ENCODE data around the gene ARID5A.
A peak's percentile ranks its signal among the peaks of the same experiment; 100 is the strongest.
"Not testable (repeated sequence)": the region's sequence is repeated elsewhere in the genome, so short reads cannot be mapped to it uniquely, and the experiment has no call there.

The ARID5A gene

DNA sequence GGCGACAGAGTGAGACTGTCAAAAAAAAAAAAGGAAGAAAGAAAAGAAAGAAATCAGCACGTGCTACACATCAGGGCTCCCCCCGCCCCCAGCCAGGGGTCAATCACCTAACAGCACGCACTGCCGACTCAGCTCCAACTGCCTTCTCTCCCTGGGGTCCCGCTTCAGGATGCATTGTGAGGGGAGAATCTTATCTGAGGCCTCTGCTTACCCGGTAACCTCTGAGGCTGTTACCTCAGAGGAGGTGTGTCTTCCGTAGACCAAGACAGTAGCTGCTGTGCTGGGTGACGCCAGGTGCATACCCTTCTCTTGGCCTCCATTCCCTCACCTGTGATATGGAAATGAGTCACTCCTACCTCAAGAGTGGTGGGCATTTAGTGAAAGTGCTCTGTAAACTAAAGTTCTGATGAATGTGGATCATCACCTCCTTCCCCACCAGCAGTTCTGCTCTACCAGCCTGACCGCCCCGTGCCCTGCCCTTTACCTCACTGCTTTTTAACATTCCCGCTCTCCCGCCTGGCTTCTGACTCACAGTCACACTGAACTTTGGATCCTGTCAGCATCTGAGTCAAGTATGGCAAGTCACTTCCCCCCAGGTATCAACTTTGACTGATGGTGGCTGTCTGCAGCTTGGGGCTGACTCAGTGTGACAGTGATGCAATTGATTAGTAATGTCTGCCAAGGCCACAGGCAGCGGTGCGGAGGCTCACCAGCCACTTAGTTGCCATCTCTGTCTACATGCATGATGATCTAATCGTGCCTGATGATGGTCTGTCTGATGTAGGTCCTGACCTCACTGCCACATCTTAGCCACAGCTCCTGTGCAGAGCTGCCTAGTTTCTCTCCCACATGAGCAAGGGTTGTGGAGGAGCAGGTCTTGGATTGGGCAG lies 20.1 kb downstream of the ARID5A start:
- TF ChIP-seq POLR2A (IDR thresholded peaks at IDR 0.05; ENCODE audit: low read length) (no peak), GATA1 (IDR thresholded peaks at IDR 0.05; ENCODE audit: low read depth, low read length) (no peak)
- peak; percentile 12 to 67 for DNase-seq

DNA sequence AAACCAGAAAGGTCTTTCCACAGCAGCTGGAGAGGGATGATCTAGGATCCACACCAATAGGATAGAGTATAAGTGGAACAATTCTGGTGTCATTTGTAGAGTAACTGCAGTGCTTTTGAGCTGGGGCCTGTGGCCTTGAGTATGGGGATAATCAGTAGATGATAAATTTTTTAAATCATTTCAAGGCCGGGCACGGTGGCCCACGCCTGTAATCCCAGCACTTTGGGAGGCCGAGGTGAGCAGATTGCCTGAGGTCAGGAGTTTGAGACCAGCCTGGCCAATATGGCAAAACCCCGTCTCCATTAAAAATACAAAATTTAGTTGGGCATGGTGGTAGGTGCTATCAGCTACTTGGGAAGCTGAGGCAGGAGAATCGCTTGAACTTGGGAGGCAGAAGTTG lies 20.9 kb downstream of the ARID5A start:
- not testable (repeated sequence) for DNase-seq

DNA sequence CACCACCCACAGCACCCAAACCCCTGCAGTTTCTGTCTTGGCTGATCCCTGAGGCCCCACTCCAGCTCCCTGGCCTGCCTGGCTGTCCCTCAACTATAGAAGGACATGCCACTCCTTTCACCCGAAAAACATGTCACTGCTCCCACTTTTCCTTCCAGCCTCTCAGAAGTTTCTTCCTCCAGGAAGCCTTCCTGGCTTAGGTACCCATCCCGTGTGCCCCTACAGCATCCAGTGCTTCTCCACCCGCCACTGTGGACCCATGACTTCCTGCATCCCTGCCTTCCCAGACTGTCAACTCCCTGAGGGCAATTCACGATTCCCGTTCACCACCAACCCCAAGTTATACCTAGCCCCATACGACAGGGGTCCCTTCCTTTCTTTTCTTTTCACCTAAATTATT lies 21.5 kb downstream of the ARID5A start:
- no peak for DNase-seq
- TF ChIP-seq GATA1 (IDR thresholded peaks at IDR 0.05; ENCODE audit: low read depth, low read length): no peak

DNA sequence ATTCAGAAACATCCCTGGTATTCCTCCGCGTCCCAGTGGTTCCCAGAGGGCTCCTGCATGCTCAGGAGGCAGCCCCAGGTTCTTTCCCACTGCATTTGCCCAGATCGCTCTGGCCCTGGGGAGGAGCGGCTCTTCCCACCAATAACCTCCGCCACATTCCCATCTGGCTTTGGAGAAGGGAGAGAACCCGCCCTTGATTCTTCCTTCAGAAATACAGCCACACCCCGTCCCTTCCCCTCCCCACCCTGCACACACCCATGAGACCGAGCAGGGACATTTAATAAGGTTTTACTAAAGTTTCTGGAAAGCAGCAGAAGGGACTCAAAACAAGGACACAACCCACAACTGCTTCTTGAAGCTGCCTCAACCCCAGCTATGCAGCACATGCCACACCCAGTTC lies 21.9 kb downstream of the ARID5A start:
- DNase-seq: no peak
- TF ChIP-seq GATA1 (IDR thresholded peaks at IDR 0.05; ENCODE audit: low read depth, low read length): no peak
- no peak for TF ChIP-seq POLR2A (IDR thresholded peaks at IDR 0.05; ENCODE audit: low read length)

DNA sequence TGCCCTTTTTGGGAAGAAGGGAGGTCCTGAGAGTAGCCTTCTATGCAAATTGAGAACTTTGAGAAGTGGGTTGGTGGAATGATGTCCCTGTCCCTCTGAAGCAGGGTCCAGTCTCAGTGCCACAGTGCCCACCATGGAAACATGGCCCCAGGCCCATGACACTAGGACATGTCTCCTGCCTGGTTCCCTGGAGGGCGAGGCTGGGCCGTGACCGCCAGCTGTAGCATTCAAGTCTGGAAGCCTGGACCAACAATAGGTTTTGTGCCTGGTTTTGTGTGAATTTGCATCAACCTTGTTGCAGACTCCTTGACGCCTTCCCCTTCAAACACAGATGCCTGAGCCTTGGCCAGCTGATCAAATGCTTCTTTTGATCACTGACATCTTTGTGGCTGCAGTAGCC lies 27.5 kb downstream of the ARID5A start:
- TF ChIP-seq POLR2A (IDR thresholded peaks at IDR 0.05; ENCODE audit: low read length) (no peak), GATA1 (IDR thresholded peaks at IDR 0.05; ENCODE audit: low read depth, low read length) (no peak)
- no peak for DNase-seq

DNA sequence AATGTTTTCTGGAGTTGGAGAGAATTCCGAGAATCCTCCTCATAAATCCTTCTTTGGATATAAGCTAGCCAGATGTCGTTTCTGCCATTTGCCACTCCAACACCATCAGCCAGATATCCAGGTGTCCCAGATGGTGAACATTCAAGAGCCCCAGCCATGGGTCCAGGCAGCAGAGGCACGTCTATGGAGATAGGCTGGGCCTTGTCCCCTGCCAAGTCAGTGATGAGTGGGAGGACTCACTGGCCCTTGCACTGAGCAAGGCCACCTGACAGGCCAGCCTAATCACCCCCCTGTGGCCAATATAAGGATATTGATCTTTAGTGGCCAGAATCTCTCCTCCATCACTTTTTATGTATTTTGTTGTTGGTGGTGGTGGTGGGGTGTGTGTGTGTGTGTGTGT lies 28.0 kb downstream of the ARID5A start:
- no peak for TF ChIP-seq POLR2A (IDR thresholded peaks at IDR 0.05; ENCODE audit: low read length)
- no peak for TF ChIP-seq GATA1 (IDR thresholded peaks at IDR 0.05; ENCODE audit: low read depth, low read length)
- no peak for DNase-seq

DNA sequence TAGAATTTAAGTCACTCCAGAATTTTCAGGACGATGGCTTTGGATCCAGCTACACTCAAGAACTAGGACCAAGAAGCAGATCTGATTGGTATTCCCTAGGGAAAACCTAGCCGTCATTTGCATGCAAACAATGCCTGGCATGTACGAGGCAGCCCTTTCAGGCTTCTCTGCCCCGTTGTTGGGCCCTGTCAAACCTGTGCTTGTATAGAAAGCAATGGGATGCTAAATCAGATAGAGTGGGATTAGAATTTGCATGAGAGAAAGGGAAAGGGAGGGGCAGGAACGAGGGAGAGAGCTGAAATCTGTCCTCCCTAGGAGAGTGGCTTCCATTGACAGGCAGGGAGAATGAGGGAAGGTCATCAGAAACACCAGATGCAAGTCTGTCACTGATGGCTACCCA lies 28.6 kb downstream of the ARID5A start:
- TF ChIP-seq POLR2A (IDR thresholded peaks at IDR 0.05; ENCODE audit: low read length) (no peak), GATA1 (IDR thresholded peaks at IDR 0.05; ENCODE audit: low read depth, low read length) (no peak)
- no peak for DNase-seq

DNA sequence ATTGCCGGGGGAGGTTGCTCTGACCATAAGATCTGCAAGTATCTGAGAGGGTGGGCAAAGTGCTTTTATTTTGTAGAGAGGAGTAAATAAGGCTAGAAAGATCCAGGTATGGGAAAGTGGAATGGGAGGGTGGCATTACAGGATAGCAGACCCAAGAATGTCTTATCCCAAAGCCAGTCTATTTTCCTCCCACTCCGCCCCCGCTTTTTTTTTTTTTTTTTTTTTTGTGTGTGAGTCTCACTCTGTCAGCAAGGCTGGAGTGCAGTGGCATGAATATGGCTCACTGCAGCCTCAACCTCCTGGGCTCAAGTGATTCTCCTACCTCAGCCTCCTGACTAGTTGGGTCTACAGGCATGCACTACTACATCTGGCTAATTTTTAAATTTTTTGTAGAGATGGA lies 31.5 kb downstream of the ARID5A start:
- TF ChIP-seq POLR2A (IDR thresholded peaks at IDR 0.05; ENCODE audit: low read length) (no peak), GATA1 (IDR thresholded peaks at IDR 0.05; ENCODE audit: low read depth, low read length) (no peak)
- DNase-seq: no peak

DNA sequence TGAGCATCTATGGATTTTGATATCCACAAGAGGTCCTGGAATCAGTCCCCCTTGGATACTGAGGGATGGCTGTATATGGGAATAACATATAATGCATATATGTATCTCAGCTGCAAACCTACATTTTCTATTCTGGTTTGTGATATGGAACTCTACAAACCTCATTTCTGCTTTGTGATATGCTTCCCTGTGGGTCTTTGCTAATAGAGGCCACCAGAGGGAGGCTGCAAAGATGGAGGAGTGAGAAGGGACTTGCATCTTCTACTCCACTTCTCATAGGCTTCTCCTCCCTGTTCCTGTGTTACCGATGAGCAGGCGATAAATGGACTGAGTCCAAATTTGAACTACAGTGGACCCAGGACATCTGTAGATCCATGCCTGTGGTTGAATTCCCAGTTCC lies 37.8 kb downstream of the ARID5A start:
- peak in 1 of 2 experiments; percentile 14 for DNase-seq

DNA sequence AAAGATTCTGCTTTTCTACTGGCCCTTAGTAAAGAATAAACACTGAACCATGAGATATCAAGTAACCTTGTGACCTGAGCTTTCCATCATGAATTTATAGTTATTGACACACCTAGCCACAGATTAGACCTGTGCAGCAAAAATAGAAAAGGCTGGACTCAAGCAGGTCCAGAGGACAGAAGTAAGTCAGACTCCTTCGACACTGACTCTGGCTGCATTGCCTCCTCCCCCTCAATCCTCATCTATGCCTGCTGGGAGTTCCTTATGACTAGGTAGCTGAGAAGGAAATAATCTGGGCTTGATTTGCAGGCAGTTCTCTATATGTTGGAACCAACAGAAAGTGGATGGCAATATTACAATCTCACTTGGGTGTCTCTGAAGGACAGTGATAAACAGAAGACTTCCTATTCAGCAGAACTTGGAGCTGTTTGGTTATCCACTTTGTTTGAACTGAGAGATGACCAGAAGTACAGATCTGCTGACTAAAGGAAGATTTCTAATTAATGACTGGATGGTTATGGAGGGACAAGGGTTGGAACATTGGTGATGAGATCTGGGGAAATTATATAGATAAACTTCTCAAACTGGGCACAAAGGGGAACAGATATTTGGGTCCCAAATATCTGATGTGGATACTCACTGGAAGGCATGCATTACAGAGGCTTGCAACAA lies 39.4 kb downstream of the ARID5A start:
- no peak for DNase-seq
- TF ChIP-seq GATA1 (IDR thresholded peaks at IDR 0.05; ENCODE audit: low read depth, low read length) (no peak), POLR2A (IDR thresholded peaks at IDR 0.05; ENCODE audit: low read length) (no peak)

More for the DNA sequence above, 37.8 kb downstream of the ARID5A start:
- no peak for TF ChIP-seq GATA1 (IDR thresholded peaks at IDR 0.05; ENCODE audit: low read depth, low read length)
- no peak for TF ChIP-seq POLR2A (IDR thresholded peaks at IDR 0.05; ENCODE audit: low read length)

DNA sequence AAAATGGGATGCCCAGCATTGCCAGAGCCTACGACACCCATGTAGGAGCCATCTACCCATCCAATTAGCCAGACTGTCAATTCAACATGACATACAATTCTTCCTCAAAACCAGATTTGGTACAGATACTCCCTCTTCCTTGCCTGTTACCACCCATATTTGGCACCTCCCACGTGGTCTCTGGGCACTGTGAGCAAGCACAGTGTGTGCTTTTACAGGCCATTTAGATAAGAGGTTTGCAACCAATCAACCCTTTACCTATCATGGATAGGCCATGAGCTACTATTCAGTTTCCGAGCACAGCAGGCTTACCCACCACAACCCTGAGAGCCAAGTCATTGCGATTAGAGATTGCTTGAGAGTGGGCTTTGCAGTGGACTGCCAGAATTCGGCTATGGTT lies 40.9 kb downstream of the ARID5A start:
- DNase-seq: no peak
- TF ChIP-seq GATA1 (IDR thresholded peaks at IDR 0.05; ENCODE audit: low read depth, low read length) (no peak), POLR2A (IDR thresholded peaks at IDR 0.05; ENCODE audit: low read length) (no peak)

DNA sequence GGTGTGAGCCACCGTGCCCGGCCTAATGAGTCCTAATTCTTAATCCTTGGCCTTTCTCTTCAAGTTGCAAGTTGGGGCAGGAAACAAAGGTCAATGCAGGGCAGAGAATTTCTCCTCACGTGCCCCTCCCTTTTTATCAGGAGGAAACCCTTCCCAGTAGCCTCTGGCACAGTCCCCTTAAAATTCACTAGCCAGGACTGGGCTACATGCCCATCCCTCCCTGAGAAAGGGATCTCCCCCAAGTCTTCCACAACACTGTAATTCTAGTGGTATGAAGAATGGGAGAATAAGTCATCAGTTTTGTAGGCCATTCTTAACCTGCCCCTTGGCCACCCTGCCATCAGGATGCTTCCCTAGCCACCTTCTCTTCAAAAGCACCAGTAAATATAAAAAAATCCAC lies 42.2 kb downstream of the ARID5A start:
- TF ChIP-seq POLR2A (IDR thresholded peaks at IDR 0.05; ENCODE audit: low read length) (no peak), GATA1 (IDR thresholded peaks at IDR 0.05; ENCODE audit: low read depth, low read length) (no peak)

DNA sequence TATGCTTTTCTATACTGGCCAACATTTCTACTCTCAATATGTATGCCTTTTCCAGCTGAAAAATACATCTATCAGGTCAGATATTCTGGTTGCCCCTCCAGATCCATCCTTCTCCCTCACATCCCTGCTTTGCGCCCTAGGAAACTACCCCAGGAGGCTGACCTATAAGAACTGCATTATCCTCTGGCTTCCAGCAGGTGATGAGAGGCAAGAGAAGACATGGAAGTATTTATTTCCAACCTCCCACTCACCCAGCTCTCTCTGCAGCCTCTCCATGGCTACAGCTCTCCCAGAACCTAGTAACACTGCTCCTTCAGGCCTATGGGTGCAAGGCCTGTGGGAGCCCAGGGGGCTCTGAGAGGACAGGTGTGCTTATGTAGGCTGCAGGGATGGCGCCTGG lies 42.9 kb downstream of the ARID5A start:
- no peak for DNase-seq
- TF ChIP-seq GATA1 (IDR thresholded peaks at IDR 0.05; ENCODE audit: low read depth, low read length) (no peak), POLR2A (IDR thresholded peaks at IDR 0.05; ENCODE audit: low read length) (no peak)

More for the DNA sequence above, 42.2 kb downstream of the ARID5A start:
- DNase-seq: no peak

DNA sequence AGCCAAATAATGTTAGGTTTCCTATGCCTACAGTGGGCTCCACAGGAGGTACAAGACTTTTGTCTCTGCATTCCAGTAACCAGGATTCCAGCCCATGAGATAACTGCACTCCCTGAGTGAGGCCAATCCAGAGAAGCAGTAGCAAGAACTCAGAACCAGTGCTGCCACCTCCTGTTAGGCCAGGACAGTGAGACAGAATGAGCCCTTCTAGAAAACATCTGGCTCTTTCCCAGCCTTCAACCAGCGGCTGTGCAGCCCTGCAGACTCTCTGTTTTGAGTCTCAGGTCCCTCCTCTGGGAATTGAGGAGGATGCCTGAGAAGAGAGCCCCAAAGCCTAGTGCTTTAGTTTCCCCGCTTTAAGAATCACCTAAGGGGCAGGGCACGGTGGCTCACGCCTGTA lies 44.2 kb downstream of the ARID5A start:
- TF ChIP-seq POLR2A (IDR thresholded peaks at IDR 0.05; ENCODE audit: low read length): no peak
- TF ChIP-seq GATA1 (IDR thresholded peaks at IDR 0.05; ENCODE audit: low read depth, low read length): no peak
- DNase-seq: no peak

DNA sequence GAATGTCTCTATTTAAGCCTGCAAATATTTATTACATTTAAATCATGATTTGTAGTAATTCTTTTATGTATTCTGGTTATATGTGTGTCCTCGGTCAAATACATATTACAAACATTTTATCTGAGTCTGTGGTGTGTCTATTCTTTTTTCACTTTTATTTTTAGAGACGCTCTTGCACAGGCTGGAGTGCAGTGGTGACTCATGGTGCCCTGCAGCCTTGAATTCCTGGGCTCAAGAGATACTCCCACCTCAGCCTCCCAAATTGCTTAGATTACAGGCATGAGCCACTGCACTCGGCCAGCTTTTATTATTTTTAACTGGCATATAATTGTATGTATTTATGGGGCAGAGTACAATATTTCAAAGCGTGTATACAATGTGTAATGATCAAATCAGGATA lies 47.5 kb downstream of the ARID5A start:
- TF ChIP-seq GATA1 (IDR thresholded peaks at IDR 0.05; ENCODE audit: low read depth, low read length): no peak
- no peak for TF ChIP-seq POLR2A (IDR thresholded peaks at IDR 0.05; ENCODE audit: low read length)
- no peak for DNase-seq
